Epithelial cell of prostate (primary cell): ENCODE results near the gene PDE4A.

Experiments
- DNase-seq: peaks from one replicate; pipeline ENCODE4 v3.0.0-alpha.2; 2011; ENCODE audit warnings: low read depth, low spot score
- H3K27ac ChIP-seq: fragments of 450-650 bp; 2 replicates; pipeline ENCODE4 v1.5.1; 2017; ENCODE audit warnings: mild to moderate bottlenecking

Gene PDE4A

DNA sequence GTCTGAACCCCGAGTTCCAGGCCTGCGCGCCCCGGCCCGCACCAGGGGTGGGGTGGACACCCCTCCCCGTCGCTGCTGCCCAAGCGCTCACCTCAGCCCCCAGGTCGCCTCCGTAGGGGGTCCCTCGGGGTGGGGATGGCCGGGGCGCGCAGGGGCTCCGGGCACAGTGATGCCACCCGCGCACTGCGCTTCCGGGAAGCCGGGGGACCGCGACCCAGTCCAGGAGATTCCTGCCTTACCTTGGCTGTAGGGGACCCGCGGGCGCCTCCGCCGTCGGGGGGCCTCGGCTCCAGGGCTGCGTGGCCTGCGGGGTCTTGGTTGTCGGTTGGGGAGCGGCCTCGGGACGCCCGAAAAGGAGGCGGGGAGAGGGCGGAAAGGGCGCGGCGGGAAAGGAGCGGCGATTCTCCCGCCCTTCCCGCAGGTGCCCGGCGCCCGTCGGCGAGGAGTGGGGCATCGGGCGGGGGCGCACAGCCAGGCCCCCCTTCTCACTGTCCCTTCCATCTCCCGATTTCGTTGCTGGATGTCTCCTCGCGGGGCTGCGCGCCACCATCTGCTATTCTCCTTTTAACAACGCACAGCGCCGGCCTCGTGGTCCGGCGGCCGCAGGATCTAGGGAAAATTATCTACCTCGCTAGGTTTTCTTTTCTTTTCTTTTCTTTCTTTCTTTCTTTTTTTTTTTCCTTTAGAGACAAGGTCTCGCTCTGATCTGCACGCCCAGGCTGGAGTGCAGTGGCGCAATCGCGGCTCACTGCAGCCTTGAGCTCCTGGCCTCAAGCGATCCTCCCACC lies 82.9 kb downstream of the PDE4A start, which contains the start of gene KEAP1:
TSS of gene KEAP1 (minus strand) at position 355 of the 788 bp plus-strand sequence. CDS start 3,323 bp downstream, outside the sequence.
- DNase-seq = no peak
- peak within 1 kb of the TSS; percentile 79 for H3K27ac ChIP-seq

DNA sequence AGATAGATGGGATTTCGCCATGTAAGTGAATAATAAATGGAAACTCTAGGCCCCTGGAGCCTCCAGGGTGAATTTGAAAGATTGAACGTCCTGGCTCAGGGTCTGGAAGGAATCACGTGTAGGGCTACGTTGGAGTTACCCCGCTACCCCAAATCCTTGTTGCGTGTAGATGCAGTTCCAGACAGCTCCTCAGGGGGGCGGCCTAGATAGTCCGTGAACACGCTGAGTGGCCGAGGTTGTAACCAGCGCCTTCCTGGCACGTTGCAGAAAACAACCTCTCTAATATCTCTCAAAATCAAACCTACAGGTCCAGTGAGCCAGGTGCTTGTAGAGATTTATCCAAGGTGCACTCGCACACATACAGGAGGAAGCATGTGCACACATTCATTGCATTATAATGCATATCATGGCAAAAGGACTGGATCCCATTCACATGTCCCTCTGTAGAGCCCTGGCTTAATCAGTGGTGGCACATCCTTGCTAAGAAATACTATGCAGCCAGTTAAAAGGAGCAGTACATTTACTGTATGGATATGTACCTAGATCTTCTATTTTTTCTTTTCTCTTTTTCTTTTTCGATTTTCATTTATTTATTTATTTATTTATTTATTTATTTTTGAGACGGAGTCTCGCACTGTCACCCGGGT lies 85.4 kb downstream of the PDE4A start:
- H3K27ac ChIP-seq = no peak overlapping the region
- DNase-seq = no peak

DNA sequence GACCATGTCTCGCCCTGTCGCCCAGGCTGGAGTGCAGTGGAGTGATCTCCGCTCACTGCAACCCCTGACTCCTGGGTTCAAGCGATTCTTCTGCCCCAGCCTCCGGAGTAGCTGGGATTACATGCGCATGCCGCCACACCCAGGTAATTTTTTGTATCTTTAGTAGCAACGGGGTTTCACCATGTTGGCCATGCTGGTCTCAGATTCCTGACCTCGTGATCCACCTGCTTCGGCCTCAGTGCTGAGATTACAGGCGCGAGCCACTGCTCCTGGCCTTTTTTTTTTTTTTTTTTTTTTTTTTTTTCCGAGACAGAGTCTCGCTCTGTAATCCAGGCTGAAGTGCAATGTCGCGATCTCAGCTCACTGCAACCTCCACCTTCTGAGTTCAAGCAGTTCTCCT lies 87.7 kb downstream of the PDE4A start:
- DNase-seq = no peak
- H3K27ac ChIP-seq = no peak overlapping the region

DNA sequence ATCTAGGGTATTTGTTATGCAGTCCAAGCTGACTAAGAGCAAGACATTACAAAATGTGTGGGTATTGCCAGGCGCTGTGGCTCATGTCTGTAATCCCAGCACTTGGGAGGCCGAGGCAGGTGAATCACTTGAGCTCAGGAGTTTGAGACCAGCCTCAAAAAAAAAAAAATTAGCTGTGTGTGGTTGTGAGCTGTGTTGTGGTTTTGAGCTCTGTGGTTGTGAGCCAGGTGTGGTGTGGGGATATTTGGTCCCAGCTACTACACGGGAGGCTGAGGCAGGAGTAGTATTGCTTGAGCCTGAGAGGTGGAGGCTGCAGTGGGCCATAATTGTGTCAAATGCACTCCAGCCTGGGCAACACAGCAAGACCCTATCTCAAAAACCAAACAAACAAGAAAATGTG lies 88.4 kb downstream of the PDE4A start:
- DNase-seq = no peak
- no peak overlapping the region for H3K27ac ChIP-seq

DNA sequence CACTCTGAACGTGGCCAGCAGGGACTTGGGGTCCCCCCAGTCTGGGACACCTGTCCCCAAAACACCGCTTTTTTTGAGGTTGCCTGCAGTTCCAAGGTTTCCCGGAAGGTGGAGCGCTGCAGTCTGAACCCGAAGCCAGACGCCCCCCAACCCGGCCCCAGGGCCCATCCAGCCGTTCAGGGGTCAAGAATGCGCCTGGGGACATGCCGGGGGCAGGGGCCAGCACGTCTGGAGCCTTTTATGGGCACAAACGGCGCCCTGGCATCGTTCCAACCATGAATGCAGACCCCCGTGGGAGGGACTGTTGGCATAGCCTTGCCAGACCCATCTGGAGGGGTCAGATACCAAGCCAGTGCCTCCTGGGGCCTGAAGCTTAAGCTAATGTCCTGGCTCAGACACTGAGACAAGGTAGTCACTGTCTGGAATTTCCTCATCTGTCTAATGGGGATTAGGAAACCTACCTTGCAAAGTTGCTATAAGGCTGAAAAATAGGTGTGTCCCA lies 90.0 kb downstream of the PDE4A start:
- peak; percentile 33 for DNase-seq
- H3K27ac ChIP-seq = peak overlapping the region; percentile 57

DNA sequence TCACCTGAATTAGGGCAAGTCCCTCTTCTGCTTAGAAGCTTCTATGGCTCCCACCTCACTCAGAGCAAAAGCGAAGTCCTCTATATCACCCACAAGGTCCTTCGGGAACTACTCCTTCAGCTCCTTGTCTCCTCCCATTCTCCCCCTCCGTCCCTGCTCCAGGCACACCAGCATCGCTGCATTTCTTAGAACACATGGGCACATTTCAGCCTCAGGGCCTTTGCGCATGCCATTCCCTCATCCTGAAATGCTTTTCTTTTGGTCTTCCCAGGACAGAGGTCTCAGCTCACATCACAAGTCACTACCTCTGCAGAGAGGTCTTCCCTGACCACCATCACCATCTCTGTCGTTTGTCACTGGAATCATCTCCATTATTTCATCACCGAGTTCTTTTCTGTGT lies 92.9 kb downstream of the PDE4A start:
- no peak overlapping the region for H3K27ac ChIP-seq
- DNase-seq = no peak

DNA sequence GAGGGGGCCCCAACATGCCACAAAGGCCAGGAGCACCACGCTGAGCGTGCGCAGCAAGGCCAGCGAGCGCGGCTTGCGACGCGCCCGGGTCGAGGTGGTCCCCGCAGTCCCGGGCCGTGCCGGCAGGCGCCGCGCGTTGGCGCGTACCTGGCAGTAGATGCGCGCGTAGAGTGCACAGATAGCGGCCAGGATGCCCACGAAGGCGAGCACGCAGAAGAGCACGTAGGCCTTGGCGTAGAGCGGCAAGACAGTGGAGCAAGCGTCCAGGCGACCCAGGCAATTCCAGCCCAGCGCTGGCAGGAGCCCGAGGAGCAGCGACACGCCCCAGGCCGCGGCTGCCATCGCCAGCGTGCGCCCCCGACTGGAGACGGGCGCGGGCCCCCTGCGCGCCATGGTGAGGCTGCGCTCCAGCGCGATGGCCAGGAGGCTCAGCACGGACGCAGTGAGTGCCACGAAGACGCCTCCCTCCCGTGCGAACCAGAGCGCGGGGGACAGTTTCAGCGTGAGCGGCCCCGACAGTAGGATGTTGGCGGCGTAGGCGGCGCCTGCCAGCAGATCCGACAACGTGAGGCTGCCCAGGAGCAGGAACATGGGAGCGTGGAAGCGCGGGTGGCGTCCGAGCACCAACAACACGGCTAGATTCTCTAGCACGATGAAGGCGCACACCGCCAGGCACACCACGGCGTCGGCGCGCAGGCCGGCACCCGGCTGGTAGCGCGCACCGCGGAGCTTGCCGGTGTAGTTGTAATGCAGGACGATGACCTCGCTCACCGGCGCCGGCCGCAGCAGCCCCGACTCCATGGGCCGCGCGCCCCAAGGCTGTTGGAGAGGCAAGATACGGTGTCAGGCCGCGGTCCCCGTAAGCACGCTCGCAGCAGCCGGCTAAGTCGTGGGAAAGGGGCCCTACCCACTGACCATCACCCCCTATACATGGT lies 94.1 kb downstream of the PDE4A start:
- H3K27ac ChIP-seq = no peak overlapping the region
- DNase-seq = no peak

DNA sequence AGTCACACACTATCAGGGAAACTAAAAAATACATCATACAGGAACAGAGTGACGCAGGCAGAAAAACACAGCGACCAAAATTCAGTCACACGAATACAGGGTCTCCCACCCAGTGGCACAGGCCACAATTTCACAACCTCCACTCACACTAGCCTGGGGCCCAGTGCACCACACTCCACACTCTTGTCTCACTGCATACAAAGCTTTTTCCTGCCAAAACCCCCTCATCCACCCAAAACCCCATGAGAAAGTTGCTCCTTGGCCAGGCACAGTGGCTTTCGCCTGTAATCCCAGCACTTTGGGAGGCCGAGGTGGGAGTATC lies 95.7 kb downstream of the PDE4A start:
- H3K27ac ChIP-seq = peak overlapping the region; percentile 46
- DNase-seq = no peak

DNA sequence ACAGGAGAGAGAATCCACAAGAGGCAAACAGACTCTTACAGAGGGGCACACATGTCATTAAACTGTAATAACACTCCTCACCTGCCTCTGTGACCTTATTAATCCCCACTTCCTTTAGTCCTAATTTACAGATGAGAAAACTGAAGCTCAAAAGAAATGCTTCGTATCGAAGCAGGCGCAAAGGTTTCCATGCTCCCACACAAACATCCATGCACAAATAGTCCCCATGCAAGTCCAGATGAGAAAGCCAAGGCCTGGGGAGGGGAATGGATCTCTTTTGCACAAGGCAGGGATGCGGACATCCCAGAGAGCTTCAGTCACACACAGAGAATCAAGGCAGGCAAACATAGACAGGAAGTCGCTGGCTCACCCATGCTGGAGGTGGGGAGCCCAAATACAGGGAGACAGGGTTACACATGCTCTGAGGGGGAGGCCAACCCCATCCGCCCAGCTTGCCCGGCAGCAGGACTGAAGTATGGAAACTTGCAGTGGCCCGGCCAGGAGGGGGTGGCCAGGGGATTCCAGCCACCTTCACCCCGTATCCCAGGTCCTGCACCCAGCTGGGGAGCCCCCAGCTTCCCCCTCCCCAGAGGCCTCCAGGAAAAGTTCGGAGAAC lies 96.4 kb downstream of the PDE4A start:
- peak overlapping the region; percentile 46 for H3K27ac ChIP-seq
- no peak for DNase-seq

DNA sequence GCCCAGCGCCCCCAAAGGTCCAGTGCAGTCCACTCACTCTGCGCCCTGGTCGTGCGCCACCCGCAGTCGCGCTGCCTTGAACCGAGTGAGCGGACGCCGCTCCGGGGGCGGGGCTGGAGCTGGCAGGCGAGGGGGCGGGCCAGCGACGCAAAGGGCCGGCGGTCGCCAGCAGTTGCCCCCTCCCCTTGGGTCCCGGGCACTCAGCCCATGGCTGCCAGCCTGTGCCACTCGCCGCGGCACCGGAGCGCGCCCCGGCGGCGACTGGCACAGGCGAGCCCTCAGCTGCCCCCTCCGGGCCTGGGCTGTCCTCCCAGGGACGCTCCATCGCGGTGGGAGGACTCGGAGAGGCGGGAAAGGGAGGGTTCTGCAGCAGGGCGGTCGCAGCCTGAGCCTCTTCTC lies 97.0 kb downstream of the PDE4A start, which contains the start of gene S1PR5:
TSS of gene S1PR5 (minus strand) at position 87 of the 399 bp plus-strand sequence. CDS start 2,436 bp downstream, outside the sequence.
- peak within 1 kb of the TSS; percentile 46 for H3K27ac ChIP-seq
- no peak for DNase-seq

DNA sequence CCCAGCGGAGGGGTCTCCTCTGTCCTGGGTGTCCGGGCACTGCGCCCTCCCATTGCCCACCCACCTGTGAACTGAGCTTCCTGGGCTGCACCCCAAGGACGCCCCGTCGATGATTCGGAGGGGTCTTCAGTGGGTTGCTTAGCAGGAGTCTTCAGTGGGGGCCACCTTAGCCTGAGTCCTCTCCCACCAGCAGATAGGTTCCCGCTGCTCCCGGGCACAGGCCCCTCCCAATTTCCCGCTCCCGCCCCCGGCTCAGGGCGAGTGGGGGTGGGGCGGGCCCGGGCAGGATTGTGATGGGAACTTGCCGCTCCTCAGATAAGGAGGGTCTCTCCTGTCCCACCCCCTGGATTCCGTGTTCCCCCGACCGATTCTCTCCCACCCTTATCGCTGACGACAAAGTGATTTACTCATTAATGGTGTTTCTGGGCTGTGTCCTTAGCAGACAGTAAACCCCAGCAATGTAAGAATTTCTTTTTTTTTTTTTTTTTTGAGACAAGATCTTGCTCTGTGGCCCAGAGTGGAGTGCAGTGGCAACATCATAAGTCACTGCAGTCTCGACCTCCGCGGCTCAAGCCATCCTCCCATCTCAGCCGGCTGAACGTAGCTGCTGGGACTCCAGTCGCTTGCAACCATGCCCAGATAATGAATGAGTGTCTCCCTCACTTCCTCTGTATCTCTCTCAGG lies 97.6 kb downstream of the PDE4A start:
- no peak for DNase-seq
- peak overlapping the region; percentile 46 for H3K27ac ChIP-seq

DNA sequence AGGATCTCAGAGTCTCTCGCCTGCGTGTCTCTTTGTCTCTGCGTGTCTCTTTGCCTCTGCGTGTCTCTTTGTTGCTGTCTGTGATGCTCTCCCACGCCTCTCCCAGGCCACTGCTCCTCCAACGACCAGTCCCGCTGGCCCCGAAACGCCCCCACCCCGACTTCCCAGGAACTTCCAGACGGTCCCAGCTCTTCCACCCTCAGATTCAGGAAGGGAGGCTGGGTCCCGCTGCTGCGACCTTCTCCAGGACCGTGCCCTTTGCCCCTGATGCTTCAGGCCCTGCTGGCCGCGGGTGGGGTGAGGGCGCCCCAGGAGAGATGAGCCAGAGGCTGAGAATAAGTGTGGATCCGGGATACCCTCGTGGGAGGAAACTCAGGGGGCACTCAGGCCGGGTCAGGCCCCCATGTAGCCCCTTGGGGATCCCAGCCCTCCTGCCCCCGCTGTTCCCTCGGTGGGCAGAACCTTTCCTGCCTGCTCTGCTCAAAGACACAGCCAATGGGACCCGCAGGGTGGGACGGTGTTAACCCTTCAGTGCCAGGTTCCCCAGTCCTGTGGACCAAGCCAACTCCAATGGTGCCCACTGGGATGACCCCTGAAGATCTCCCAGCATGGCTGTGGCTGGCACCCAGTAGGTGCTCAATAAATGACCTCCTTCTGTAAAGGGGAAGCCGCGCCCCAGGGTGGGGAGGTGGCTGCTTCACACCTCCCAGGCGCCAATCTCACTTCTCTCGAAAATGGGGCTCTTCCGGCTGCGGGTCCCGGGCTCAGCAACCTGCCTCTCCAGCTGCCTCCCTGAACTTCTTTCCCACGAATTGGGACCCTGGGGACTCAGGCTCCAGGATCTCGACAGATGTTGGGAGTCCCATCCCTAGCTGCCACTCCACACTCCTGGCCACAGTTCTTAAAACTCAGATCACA lies 98.4 kb downstream of the PDE4A start:
- peak overlapping the region; percentile 46 for H3K27ac ChIP-seq
- DNase-seq = no peak
